ENCODE measurements around the gene TRPV2.

DNA sequence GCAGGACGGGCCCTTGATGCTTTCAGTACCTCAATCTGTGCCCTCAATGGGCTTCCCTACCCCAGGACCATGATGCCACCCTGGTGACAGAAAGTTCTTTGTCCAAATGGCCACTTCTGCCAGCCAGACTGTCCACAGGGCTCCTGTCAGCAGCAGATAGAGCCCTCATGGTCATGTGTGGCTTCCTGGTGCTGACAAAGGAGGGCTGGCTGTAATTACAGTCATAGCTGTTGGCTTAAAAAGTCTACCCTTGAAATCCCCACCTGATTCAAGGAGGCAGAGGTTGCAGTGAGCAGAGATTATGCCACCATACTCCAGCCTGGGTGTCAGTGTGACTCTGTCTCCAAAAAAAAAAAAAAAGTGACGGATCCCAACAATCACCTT, 3.3 kb downstream of the TRPV2 start:
- TF ChIP-seq, protein P1, sequence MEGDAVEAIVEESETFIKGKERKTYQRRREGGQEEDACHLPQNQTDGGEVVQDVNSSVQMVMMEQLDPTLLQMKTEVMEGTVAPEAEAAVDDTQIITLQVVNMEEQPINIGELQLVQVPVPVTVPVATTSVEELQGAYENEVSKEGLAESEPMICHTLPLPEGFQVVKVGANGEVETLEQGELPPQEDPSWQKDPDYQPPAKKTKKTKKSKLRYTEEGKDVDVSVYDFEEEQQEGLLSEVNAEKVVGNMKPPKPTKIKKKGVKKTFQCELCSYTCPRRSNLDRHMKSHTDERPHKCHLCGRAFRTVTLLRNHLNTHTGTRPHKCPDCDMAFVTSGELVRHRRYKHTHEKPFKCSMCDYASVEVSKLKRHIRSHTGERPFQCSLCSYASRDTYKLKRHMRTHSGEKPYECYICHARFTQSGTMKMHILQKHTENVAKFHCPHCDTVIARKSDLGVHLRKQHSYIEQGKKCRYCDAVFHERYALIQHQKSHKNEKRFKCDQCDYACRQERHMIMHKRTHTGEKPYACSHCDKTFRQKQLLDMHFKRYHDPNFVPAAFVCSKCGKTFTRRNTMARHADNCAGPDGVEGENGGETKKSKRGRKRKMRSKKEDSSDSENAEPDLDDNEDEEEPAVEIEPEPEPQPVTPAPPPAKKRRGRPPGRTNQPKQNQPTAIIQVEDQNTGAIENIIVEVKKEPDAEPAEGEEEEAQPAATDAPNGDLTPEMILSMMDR (IDR thresholded peaks at IDR 0.05): no peak
- no peak for TF ChIP-seq POLR2A (IDR thresholded peaks at IDR 0.05)
- no peak for TF ChIP-seq EP300 (IDR thresholded peaks at IDR 0.05)
